ENCODE results near the gene PCGF1.

The PCGF1 gene

DNA sequence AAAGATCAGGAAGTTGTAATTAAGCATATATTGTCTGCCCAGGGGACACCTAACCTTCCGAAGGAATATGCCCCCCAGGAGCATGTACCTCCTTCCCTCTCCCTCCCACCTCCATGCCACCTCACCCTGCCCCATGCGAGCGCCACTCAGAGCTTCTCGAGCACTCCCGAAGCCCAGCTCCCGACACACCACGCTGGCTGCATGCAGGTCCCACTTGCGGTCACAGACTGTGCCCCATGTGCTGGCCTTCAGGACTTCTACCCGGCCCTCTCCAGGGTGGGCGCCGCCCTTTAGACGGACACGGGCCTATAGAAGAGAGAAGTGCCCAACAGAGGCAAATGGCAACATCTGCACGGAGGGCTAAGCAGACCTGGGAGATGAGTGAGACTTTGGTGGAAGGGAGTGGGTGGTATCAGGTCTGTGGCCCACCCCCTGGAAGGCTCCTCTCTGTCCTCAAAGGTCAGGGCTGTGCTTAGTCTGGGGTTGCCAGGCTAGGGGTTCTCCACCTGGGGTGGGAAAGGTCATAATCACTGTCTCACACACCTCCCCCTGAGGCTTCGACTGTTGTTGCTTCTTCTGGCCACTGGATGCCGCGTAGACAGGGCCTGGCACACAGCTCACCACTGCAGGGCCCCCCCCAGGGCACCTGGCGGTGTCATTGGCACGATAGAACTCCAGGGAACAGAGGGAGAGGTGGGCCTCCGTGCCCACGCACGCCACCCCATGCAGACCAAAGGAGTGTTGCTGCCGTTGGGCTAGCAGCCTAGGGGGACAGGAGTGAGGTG lies 28.9 kb upstream of the PCGF1 start:
- DNase-seq (ENCODE audit: low spot score): no peak

DNA sequence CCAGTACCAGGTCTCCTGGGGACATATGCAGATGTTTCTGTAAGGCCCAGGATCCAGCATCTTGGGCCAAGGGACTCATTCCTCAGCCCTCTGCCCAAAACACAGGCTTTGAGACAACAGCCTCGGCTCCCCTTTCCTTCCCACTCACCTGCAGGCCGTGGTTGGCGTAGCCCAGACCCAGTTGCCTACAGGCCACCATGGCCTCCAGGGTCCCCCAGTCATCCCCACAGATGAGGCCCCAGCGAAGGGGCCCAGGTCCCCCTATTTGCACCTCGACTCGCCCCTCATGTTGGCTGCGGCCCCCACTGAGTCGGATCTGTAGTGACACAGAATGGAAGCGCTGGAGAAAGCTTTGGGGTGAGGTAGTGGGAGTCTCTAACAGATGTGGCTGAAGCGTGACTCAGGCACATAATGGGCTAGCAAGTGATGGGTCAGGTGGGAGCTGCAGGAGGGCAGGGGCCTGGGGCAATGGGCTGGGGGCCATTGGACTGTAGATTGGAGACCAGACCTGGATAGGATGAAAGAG lies 28.0 kb upstream of the PCGF1 start:
- no peak for DNase-seq (ENCODE audit: low spot score)

DNA sequence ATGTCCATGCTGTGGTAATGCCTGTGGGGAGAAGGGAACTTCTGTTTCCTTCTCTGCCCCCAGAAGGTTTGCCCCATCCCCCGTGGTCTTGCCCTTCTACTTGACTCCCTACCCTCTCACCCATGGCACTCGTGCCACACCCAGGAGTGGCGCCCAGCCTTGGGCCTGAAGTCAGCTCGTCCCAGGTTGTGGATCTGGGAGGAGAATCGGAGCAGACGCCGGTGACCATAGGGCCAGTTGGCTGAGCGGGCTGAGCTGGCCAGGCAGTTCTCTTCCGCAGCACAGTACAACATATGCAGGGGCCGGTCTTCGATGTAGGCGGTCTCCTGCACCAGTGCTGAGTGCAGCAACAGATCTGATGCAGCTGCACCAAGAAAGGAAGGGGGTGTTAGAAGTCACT lies 26.9 kb upstream of the PCGF1 start:
- DNase-seq (ENCODE audit: low spot score): no peak

DNA sequence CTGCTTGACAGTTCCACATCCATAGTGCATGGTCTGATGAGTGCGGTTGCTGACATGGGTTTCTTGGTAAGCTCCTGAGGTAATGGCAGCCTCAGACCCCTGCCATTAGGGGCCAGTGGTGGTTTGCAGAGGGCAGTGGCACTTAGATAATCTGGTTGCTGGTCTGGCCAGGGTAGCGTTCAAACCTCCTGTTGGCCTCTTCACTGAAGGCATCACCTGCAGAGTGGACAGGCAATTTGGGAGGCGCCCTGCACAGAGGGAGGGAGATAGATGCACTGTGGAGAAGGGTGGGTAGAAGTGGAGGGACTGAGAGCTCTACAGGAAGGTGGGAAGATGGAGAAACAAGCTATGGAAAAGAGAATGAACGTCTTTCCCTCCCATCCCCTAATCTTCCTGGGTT lies 26.0 kb upstream of the PCGF1 start:
- DNase-seq (ENCODE audit: low spot score): no peak

DNA sequence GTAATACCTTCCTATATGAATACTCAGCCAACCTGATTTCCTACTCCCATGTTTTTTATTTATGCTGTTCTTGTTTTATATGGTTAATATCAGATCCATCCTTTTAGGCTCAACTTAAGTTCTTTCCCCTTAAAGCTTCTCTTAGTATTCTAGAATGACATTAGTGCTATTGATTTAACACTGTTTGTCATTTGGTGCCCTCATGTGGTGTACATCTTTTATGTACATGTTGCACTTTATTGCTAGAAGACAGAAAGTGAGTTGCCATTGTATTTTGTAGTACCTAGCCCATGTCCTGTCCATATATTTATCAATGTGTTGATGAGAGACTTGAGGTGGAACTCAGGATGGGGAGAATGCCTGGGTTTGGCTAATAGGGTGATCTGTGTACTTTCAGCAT lies 24.7 kb upstream of the PCGF1 start:
- DNase-seq (ENCODE audit: low spot score): peak; percentile 47

DNA sequence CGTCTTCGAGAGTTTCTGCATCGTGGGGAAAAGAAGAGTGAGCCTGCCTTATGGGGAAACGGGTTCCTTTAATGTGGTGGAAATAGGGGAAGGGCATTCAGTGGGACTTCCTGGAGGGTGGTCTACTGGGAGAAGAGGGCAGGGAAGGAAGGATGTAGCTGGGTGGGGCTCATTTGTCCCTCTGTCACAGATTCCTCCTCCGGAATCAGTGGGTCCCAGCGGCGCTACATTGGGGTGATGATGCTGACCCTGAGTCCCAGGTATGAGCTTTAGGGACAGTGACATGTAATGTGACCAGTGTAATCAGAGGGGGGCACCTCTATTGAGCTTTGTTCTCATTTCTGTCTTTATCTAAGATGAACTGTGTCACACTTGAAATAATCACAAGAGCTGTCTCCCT lies 24.2 kb upstream of the PCGF1 start:
- no peak for DNase-seq (ENCODE audit: low spot score)

DNA sequence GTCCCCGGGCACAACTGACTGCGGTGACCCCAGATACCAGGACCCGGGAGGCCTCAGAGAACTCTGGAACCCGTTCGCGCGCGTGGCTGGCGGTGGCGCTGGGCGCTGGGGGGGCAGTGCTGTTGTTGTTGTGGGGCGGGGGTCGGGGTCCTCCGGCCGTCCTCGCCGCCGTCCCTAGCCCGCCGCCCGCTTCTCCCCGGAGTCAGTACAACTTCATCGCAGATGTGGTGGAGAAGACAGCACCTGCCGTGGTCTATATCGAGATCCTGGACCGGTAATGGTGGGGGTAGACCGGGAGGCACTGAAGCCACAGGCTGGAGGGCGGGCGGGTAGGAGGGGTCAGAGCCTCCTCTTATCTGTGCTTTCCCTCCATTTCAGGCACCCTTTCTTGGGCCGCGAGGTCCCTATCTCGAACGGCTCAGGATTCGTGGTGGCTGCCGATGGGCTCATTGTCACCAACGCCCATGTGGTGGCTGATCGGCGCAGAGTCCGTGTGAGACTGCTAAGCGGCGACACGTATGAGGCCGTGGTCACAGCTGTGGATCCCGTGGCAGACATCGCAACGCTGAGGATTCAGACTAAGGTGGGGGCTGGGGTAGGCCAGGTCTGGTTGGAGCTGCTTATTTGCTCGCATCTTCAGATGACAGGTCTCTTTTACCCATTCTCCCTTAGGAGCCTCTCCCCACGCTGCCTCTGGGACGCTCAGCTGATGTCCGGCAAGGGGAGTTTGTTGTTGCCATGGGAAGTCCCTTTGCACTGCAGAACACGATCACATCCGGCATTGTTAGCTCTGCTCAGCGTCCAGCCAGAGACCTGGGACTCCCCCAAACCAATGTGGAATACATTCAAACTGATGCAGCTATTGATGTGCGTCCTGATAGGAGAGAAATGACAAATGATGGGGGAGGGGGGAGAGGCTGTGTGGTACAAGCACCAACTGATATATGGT lies 23.0 kb upstream of the PCGF1 start:
- no peak for DNase-seq (ENCODE audit: low spot score)

DNA sequence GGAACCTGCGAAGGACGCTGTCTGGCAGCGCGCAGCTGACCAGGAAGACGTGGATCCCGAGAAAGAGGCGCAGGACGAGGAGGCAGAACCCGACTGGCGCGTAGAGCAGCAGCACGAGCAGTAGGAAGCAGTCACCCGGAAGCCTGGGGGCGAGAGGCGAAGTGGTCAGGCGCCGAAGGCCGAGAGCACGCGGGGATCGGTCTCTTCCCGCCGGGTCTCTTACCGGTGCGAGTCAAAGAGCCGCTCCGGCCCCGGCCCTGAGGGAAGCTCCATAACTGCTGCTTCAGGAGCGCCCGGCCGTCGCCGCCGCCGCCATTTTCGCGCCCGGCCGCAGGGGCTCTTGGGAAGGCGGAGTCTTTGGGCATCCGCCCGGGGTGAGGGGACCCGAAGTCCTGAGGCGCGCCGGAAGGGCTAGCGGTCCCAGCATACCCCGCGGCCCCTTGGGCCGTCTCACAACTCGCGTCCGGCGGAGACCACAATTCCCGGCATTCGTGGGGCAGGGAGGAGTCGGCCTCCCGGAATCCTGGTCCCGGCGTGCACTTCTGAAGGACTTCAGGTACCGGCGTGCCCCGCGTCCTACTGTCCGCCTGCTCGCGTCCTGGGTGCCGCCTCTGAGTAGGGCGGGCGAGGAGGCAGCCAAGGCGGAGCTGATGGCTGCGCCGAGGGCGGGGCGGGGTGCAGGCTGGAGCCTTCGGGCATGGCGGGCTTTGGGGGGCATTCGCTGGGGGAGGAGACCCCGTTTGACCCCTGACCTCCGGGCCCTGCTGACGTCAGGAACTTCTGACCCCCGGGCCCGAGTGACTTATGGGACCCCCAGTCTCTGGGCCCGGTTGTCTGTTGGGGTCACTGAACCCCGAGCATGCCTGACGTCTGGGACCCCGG lies 22.1 kb upstream of the PCGF1 start, which contains the start of the genes AUP1 and HTRA2:
AUP1 (minus strand) TSS at position 350 of the 882 bp plus-strand sequence; CDS start at position 273, 77 bp downstream.
HTRA2 (plus strand) TSS at position 577 of the 882 bp plus-strand sequence; CDS start at position 651, 74 bp downstream.
- peak; percentile 98 for DNase-seq (ENCODE audit: low spot score)

DNA sequence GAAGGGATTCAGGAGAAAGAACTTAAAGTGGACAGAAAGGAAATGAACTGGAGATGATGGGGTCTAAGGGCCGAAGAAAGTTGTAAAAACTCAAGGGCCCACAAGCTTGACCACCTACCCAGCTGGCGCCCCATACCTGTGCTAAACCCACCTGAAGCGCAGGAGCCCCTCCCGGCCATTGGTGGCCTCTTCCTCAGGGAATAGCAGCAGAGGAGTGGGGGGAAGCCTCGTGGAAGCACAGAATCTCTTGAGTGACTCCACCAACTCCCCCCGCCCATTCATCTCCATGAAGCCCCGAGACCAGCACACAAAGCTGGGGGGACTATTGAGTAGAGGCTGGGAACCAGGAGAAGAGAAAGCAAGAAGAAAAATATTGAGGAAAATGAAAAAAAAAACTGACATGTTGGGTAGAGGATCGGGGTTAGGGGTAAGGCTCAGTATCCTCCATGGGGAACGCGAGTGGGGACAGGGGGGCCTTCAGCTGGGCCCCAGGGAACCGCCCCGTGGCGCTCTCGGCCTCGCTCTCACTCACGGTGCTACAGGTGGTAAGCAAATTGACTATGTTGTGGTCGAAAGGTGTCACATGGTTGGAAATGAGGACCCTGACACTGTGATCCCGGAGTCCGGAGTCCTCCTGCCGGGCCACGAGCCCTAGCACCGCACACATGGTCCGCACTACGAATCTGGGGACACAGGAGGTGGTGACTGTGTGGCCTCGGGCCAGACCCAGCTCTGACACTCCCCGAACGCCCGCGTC lies 21.3 kb upstream of the PCGF1 start:
- no peak for DNase-seq (ENCODE audit: low spot score)

DNA sequence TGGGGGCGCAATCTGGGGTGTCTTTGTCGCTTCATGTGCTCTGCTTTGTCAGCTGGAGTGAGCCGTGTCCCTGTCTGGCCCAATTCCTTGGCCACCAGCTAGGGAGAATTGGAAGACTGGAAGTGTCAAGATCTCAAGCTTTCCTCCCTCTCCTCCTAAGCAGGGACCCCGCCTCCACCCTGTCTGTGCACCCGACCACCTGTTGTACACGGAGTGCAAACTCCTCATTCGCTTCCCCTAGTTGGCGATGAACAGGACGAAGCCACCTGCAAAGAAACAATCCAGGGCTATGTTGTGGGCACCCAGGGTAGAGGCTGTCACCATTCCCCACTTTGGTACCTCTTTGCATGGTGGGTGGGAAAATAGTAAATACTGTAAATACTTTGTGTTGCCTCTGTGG lies 20.2 kb upstream of the PCGF1 start:
- no peak for DNase-seq (ENCODE audit: low spot score)

DNA sequence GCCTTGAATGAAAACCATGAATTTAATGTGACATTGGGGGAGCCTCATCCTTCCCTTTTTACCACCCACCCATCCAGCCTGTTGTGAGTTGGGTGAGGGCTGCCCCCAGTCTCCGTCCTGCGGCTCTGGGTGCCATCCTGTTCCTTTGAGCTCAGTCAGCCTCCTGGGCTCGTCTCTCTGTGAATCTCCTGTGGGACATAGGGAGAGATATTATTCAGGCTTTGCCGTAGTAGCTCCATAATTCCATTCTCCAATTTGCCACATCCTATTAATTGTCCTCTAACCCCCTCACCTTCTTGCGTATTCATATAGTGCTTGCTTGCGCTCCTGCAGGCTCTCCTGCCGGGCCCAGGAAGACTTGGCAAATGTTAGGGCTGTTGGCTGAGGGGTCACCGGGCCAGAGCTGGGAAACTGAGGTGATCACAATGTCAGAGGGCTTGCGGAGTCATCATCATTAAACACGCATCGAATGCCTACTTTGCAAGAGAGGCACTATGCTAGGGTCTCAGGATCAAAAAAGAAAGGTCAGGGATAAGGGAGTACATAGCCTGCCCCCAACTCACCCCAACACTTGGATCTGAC lies 19.2 kb upstream of the PCGF1 start:
- DNase-seq (ENCODE audit: low spot score): no peak

DNA sequence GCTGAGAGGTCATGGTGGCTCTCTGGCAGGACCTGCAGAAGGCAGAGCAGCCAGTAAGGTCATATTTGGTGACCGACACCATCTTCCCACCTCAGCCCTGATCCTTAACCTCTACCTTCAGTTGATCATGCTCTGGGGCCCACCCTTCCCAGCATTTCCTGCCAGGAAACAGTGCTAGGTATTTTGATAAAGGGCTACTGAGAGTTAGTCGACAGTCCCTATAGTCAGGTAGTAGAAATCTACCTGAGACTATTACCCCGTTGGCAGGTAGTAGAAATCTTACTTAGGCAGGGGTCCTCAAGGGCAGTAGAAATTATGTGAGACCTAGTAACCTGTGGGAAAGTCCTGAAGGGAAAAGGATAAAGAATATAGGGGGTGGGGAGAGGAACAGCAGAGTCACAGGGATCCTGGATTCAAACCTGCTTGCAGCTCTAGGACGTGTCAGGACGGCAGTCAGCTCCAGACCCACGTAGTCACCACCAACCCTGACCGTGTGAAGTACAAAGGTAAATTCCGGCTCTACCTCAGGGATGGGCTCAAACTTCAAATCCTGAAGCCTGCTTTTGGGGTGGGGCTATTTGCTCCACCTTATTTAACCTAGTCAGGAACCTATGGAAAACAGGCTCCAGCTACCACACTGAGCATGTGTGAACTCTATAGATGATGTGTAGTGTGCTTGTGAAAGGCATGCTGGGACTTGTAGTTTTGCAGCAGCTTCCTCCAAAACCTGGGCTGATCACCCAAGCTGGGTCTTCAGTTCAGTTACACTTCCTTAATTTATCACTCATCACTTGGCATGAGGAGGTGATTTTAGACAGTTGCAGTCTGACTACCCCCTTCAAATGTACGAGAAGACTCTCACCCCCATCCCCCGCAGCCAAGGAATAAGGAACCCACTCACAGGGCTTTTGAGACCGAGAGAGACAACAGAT lies 18.5 kb upstream of the PCGF1 start, which contains the start of gene DQX1:
DQX1 (minus strand) TSS at position 515 of the 932 bp plus-strand sequence; CDS start at position 13, 502 bp downstream.
- peak; percentile 51 for DNase-seq (ENCODE audit: low spot score)

DNA sequence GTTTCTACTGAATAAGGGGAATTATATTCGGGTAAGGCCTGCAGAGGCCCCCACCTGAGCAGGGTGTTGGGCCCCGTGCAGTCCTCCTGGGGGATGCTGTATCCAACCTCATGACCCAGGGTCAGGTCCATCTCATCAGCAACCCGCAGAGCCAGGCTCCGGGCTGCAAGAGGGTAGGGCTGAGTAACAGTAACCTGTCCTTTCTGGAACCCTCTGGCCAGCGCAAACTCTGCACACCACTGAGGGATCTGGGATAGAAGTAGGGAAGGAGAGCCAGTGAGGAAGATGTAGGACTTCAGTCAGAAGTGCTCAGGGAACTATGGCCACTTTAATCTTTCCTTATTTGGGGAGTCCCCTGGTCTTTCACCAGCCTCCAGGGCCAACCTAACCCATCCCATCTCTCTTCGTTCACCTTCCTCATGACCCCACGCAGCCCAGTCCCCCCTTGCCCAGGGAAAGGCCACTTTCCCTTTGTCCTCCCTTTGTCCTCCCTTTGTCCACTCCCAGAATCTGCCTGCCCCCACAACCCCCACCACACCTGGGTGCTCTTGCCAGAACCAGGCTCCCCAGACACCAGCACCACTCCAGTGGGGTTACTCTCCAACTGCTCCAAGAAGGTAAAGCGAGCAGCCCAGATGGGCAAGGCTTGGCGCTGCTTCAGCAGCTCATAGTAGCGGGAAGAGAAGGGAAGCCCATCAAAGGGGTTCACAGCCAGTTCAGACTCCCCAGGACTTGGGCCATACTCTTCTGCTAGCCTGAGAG lies 17.6 kb upstream of the PCGF1 start:
- no peak for DNase-seq (ENCODE audit: low spot score)

DNA sequence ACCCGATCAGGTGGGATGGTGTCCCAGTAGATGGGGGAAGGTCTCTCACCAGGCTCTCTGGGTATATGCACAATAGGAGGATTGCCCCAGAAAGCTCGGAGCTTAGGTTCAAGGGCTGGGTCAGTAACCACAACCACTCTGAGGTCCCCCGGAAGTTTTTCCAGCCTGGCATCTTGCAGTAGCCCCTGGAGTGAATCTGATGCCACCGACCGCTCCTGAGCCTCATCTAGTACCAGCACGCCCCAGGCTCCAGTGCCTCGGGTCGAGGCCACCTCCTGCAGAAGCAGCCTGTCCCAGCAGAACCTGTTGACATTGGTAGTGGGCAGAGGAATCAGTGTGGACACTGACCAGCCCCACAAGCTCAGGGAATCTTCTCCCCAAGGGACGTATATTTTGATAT lies 16.5 kb upstream of the PCGF1 start:
- DNase-seq (ENCODE audit: low spot score): no peak

DNA sequence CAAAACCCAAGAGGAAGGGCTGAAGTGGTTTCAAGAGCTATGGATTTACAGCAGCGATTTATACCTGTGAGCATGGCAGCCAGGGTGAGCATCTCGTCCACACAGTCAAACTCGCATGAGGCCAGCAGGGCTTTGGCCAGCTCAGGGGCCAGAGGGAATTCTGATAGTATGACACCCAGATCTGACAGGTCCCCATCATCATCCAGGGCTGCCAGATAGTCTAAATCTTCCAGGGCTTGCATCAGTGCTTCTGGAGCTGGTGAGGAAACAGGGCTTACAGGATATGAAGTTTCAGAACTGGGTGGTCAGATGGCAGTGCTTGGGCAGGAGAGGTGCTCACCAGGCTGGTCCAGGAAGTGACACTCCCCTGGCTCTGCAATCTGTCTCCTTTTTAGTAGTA lies 15.0 kb upstream of the PCGF1 start:
- DNase-seq (ENCODE audit: low spot score): no peak

DNA sequence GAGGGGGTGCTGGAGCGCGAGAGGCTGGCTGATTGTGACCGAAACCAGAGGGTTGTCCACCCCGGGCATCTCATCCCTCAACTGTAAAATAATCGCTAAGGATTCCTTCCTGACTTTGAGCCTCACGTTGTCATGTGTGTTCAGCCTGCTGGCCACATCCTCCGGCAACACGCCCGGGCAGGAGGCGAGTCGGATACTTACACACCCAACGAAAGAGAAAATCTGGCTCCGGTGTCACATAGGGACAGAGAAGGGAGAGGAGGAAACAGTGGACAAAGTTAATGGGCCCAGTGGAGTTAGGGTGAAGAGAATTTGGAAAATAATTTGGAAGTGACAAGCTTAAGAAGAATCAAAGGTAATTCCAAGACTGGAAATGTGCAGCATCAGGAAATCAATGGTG lies 9.2 kb upstream of the PCGF1 start:
- no peak for DNase-seq (ENCODE audit: low spot score)

DNA sequence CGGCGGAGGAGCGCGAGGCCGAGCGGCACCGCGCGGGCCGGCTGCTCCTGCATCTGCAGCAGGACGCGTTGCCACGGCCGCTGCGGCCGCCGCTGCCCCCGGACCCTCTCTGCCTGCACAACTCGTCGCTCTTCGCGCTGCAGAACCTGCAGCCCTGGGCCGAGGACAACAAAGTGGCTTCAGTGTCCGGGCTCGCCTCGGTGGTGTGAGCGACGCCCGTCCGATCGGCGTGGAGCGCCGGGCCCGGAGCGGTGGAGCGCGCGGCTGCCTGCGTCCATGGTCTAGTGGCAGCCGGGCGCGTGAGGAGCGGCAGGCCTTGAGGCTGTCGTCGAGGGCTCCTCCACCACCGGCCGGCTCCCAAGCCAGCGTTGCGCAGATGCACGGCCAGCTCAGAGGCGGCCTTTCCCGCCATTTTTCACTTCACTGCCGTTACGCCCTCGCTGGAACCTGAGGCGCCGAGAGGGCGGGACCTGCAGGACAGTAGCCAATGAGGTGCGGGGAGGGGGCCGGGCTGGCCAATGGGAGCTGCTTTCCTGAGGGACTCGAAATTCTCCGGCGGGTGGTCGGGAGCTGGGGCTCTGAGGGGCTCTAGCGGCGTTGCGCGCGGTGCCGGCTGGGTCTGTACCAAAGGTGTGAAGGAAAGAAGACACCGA lies 8.6 kb upstream of the PCGF1 start:
- no peak for DNase-seq (ENCODE audit: low spot score)
